SH-SY5Y (cell line): ENCODE results near the gene ARFGEF2.

Experiments
- GATA2 ChIP-seq: IDR thresholded peaks from 2 replicates; pipeline ENCODE4 v1.6.1; 2011; ENCODE audit warnings: mild to moderate bottlenecking, low read depth, low read length
- GATA3 ChIP-seq: IDR thresholded peaks from 2 replicates; pipeline ENCODE4 v1.6.1; 2011; ENCODE audit warnings: low read depth, mild to moderate bottlenecking, low read length, moderate library complexity

- TF ChIP-seq GATA2 (no peak), GATA3 (no peak)
Observed at GRCh38 chr20:49030954-49031619, 109.6 kb downstream of the ARFGEF2 start.
